GM21529 (cell line): Measurements from ENCODE around the gene MEG3.

ENCODE experiments used
- ATAC-seq: cut with Tn5 transposase; IDR thresholded peaks from one replicate; pipeline ENCODE4 v1.9.1; 2021; ENCODE audit not compliant: unreplicated experiment

The MEG3 gene

DNA sequence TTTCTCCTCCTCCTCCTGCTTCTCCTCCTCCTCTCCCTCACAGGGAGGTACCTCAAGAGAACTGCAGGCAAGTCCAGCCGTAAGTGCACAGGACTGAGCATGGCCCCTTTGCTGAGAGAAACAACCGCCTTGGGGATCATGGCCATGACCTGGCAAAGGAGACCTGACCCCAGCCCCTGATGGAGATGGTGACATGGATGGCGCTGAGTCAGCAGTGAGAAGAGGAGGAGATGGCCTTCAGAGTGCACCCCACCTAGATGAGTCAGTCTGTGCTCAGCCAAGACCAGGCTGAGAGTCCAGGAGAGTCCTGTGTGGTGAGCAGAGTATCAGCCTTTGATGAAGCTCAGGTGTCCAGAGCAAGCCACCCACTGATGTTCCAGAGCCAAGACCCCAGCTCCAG, 36.4 kb downstream of the MEG3 start:
- ATAC-seq: no peak

DNA sequence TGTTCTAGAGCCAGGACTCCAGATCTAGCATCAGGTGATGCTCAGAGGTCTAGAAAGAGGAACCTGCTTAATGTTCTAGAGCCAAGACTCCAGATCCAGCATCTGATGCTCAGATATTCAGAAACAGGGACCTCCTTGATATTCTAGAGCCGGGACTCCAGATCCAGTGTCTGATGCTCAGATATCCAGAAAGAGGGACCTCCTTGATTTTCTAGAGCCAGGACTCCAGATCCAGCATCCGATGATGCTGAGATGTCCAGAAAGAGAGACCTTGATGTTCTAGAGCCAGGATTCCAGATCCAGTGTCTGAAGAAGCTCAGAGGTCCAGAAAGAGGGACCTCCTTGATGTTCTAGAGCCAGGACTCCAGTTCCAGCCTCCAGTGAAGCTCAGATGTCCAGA, 36.9 kb downstream of the MEG3 start:
- no peak for ATAC-seq

DNA sequence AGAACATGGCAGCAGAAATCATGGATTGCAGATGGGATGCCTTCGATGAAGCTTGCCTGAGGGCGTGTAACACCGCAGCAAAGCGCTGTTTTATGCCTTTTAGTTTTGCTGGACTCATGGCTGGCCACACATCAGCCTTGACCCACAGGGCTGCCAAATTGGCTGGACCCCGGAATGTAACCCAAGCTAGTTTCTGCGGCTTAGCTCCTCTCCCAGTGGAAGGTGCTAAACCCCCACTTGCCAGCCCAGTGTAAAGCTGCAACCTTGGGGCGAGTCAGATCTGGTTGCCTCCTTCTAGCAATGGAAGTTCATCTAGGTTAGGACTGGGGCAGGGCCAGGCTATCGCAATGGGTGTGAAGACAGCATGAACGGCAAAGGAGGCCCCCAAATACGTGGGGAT, 38.3 kb downstream of the MEG3 start:
- ATAC-seq: no peak

DNA sequence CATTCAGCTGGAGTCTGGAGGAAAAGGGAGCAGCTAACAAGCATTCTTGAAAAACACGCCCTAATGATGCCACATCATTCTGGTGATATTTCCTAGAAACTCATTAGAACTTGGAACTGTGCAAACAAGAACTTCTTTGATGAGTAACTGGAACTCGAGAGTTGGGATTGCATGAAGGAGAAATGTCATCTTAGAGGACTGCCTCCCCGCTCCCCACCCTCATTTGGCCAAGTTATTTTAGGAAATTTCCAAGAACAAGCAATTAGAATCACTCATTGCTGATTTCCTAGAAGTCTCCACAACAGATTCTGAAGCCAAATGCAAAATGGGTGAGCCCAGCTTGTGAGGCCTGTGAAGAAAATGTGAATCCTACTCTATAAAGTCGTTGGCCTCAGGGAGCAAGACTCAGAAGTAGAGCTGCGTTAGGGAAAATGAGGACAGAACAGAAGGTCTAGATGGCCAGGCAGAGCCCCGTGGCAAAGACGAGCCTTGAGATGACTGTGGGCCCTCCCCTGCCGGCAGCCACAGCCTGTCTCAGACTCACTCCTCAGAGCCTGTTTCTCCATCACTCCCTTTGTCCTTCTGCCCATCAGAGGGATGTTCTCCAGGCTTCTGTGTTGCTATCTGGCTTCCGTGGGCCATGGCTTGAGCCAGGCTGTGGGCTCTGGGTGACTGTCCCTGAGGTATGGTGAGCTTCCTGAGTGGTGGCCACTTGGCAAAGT, 39.2 kb downstream of the MEG3 start:
- ATAC-seq: no peak

DNA sequence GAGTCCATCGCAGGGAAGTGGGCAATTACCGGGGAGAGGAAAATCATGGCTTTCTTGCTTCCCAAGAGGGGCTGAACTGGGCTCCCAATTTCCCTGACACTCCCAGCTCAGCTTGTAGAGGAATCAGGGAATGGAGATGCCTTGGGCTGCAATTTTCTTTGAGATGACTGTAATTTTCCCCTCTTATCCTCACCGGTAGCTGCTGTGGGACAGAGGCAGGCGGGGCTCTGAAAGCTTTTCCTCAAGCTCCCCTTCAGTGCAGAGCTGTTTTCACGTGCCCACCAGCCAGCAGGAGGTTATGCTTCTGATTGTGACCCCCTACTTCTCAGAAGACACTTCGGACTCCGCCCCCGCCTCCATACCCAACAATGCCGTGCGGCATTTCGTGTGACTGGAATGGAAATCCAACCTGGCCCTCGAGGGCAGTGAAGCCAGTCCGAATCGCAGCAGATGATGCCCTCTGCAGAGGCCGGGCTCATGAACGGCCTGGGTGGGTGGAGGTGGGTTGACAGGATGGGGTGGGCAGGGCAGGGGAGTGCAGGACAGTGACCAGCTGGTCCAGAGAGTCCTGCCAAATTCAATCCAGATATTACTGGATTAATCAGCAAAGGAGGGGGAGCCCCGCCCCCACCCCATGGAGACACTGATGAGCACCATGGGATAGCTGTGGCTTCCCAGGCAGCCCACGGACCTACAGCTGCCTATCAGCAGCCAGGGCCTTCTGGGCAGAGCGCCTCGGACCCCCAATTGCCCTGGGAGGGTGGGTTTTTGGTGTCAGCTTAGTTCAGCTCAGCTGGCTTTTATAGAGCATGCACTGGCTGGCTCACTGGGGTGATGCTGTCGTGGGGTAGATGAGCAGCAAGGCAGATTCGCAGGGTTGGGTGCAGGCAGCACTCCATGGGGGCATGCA, 40.0 kb downstream of the MEG3 start:
- ATAC-seq: no peak

DNA sequence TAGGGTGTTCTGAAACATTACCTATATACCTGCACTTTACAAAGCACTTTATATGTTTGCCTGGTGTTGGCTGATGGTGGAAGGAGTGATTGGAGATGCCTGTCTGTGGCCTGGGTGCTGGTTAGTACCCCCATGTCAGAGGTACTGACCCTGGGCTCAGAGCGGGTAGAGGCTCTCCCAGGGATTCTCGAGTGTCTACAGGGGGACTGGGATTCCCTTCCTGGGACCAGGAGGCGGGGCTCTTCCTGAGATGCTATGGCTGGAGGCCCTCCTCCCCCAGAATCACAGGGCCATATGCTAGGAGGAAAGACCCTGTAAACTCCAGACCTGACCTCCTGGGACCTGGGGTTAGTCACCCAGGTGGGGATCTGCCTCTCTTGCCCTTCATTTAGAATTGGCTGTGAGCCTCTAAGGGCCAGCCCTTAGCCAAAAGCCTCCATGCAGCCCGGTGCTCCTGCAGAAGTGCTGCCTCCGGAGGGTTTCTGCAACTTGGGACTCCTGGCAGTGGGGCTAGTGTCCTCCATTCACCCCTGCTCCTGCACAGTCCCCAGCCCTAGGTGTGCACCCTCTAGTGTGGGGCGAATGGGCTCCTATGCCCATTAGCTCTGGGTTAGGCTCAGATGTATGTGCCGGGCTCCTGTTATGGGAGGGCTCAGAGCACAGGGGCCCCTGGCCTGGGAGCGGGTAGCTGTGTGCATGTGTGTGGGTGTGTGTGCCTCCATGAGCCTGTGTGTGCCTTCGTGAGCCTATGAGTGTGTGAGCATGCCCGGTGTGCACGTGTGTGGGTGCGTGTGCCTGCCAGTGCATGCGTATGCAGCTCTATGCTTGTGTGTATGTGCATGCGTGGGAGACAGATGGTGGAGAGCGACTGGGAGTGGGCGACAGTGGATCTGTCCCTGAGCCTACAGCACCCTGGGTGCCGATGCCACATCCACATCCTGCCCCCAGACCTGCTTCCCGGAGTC, 41.0 kb downstream of the MEG3 start:
- no peak for ATAC-seq

DNA sequence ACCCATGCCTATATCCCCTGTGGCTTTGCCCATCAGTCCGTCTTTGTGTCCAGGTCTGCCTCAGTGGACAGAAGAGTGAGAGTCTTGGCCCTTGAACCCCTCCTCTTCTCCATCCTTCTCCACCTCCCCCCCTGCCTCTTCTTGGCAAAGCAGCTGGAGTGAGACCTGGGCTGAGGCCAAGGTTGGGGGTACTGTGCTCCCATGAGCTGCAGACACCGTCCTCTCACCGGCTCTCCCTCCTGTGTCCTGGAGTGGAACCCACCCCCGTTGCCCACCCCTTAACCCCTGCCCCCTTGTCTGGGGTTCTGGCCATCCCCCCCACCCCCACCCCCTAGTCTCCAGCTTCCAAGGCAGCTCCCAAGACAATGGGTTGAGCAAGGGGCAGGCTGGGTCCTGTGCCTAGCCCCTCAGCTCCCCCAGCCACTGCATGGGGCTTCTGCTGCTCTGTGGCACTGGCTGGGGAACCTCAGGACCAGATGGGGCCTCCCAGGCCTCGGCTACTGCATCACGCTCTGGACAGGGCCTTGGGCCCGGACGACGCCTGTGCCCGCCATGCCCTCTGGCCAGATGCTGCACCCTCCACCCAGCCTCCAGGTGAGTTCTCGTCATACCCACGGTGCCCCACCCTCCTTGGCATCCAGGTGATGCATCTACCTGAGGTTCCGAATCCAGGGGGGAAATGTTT, 41.9 kb downstream of the MEG3 start:
- ATAC-seq: no peak

DNA sequence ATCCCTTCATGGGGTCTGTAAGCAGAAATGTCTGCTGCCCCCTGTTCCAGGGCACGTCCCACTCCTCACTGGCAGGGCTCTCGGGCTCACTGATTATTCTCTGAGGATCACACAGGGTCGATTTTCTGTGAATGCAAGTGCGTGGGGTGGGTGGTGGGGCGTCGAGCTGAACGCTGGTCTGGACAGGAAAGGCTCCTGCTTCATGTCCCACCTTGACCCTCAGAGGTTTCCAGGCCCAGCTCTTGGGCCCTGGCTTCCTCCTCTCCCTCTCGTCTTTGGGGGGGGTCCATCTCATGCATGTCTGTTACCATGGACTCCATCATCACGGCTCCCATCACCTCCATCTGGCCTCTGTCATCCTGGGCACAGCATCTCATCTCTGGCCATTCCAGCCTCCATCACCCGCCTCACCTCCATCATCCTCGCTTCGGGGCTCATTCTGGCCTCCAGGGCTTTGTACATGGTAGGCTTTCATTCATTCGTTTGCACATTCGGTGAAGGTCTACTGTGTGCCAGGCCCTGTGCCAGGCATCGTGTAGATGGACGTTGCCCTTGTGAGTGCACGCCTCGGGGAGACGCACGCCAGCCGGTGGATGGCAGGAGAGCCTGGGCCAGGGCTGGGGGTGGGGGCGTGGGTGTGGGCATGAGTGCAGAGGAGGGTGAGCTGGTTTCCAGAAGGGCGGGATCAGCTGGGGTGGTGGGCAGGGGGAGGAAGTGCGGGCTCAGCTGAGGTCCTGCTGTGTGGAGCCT, 42.9 kb downstream of the MEG3 start:
- no peak for ATAC-seq

DNA sequence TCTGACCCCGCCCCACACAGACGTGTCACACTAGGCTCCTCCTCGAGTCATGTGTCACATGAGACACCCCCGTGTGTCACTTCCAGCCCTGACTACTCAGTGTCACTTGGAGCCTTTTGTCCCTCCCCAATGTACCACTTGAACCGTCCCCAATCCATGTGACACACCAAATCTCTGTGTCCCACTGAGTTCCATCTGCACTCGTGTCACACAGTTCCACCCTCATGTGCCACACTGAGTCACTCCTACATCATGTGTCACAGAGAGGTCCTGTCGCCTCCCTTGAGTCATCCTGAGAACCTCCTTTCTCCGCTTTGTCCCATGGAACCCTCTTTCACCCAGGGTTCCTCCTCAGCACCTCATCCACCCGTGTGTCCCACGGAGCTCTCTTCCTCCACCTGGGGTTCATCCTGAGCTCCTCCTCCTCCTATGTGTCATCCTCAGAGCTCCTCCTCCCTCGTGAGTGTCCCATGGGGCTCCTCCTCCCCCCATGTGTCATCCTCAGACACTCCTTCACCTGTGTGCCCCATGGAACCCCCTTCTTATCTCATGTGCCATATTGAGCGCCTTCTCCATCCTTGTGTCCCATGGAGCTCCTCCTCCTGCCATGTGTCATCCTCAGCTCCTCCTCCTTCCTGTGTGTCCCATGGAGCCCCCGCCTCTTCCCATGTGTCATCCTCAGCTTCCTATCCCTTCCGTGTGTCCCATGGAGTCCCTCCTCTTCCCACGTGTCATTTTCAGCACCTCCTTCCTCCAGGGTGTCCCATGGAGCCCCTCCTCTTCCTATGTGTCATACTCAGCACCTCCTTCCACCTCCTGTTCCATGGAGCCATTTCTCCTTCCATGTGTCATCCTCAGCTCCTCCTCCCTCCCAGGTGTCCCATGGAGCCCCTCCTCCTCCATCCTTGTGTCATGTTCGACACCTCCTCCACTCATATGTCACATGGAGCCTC, 45.6 kb downstream of the MEG3 start:
- no peak for ATAC-seq

DNA sequence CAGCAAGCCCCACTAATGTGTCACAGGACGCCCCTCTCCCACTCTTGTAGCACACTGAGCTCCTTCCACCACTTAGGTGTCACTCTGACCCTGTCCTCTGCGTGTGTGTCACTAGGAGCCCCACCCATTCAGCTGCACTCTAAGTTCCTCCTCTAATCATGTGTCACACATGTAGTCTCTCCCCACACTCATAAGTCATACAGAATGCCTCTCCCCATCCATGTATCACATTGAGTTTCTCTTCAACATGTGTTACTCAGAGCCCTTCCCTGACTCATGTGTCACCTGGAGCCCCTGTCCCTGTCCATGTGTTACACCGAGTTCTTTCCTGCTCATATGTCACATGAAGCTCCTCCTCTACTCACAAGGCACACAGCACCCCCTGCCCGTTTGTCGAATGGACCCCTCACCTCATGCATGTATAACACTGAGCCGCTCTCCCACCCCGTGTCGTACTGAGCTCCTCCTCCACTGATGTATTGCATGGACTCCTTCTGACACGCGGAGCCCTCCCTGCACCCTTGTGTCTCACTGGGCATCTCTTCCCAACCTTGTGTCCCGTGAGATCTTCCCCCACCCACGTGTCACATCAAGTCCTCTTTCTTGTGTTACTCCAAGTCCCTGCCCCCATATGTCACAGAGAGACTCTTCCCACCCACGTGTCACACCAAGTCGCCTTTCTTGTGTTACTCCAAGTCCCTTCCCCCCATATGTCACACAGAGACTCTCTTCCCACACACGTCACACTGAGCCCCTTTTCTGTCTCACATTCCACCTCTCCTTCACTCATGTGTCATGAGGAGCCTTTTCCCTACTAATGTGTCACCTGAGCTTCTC, 46.6 kb downstream of the MEG3 start:
- ATAC-seq: no peak

DNA sequence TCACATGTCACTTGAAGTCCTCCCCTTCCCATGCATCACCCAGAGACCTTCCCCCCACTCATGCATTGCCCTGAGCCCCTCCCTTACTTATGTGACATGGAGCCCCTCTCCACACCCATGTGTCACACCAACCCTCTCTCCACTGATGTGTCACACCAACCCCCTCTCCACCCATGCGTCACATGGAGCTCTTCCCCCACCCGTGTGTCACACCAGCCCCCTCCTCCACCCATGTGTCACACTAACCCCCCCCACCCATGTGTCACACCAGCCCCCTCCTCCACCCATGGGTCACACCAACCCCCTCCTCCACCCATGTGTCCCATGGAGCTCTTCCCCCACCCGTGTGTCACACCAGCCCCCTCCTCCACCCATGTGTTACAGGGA, 47.2 kb downstream of the MEG3 start:
- ATAC-seq: no peak

DNA sequence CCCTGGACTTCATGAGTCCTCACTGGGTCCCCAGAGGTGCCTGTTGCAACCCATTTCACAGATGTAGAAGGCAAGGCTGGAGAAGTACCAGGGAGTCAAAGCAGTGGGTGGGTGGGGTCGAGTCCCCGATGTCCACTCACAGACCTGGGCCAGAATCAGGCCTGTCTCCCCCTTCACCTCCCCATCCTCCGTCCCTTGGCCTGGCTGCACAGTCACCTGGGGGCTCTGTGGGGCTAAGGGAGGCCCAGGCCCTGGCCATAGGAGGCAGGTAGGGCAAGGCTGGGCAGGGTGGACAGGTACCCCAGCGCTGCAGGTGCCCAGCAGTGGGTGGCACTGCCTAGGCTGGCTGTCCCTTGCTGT, 48.1 kb downstream of the MEG3 start:
- no peak for ATAC-seq

DNA sequence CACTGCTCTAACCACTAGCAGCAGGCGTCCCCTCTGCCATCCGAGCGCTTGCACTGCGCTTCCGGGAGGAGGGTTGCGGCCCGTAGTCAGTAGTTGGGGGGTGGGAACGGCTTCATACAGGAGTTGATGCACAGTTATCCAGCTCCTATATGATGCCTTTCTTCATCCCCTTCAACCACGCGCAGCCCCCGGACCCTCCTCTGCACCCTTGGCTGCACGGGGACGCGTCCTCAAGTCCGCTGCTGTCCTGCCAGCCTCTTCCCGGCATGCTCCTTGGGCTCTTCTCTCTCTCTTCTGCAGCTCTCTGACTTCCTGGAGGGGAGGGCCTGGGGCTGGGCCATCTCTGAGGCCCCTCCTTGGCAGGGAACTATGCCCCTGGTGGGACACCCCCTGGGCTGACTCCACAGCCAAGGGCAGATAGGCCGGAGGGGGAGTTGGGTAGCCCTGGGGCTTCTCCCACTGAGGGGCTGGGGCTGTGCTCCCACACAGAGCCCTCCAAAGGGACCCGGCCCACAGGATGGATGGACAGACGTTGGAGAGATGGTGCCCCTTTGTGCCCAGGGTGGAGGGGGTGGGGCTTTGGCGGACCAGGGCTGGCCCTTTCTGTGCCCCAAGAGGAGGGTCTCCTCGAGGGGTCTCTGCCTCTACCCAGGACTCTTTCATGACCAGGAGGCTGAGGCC, 48.6 kb downstream of the MEG3 start:
- ATAC-seq: no peak

DNA sequence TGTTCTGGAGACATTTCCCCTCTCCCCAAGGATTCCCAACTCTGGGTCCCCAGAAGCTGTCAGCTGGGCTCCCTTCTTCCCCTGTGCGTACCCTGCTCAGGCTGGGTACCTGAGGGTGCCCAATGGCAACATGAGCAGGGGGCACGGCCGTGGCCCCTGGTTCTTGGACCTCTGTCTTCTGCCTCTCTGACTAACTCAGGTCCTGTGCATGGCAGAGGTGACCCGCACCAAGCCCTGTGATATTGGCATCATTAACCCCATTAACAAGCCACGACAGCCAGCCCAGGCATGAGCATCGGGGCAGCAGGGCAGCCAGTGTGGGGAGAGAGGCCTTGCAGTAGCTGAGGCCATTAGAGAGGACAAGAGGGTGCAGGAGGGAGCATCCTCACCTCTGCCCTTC, 49.2 kb downstream of the MEG3 start:
- ATAC-seq: no peak

DNA sequence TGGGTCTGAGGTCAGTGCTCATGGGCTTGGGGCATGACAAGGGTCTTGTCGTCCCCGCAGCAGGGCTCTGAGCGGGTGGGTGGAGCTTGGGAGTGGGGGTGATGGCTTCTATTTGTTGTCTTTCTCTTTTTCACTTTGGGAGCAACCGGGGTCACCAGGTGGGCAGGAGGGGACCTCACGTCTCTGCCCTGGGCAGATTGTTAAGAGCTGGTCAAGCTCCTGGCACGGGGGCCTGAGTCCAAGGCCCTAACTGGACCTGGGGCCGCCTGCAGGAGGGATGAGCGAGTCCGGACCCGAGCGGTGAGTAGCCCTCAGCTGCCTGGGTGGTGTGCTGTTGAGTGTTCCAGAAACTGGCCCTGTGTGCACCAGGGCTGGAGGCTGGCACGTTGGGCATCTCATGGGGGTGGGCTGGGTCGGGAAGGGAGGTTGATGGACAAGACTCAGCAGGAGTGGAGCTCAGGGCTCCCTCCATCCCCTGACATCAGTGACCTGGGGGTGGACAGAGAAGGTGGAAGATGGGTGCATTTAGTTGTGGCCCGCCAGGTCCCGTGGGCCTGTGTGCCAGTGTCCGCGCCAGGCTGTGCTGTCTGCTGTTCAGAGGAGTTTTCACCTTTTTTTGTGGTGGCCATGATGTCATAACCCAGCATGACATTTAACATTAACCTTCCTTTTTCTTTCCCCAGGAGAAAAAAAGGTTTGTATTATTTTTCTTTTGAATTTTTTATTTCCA, 50.1 kb downstream of the MEG3 start:
- ATAC-seq: no peak

DNA sequence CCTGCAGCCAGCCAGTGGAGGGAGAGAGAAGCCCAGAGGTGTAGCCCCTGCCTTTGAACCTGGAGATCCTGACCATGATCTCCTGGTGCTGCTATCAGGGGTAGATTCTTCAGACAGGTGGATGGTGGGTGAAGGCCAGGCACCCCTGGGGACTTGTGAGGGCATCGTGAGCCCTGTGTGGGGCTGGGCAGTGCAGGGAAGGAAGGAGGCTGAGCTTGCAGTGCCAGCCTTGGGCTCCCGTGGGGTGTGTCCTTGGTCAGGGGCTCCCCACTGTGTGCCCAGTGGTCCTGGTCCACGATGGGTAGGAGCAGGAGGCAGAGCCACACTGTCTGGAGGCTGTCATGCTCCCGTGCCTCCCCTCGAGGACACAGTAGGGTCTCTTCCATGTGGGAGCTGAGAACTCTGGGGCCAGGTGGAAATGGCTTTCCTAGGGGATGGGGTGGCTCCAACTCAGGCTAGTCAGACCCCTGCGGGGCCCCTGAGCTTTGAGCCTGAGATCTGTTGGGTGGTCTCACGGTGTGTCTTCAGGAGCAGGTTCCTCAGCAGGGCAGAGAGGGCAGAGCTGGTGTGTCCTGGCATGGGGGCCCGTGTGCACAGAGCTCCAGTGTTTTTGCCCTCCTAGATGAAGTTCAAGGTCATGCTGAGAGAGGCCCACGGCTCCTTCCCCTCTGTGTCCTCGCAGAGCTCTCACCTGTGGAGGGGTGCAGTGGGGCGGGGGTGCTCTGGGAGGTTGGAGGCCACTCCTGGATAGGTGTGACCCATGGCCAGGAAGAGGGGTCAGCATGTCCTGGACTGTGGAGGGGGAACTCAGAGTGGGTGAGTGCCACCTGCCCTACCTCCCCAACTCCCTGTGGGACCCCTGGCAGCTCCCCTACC, 52.6 kb downstream of the MEG3 start:
- no peak for ATAC-seq
